Neural cell (in vitro differentiated cells): ENCODE data around the gene CTR9. TPM values are rescaled to one million over a fixed set of nuclear protein-coding genes. Genes with fewer than 3 reads are reported as not detected.

Source experiments
- H2AFZ ChIP-seq: fragments of 200-600, 300-800 bp; sonication (generic), shearing (Covaris generic); 2 replicates; pipeline ENCODE4 v1.6.0; 2014; ENCODE audit warnings: low read depth, mild to moderate bottlenecking, antibody characterized with exemption, low read length, moderate library complexity
- H3F3A ChIP-seq: fragments of 200-600 bp; shearing (Covaris generic); 2 replicates; pipeline ENCODE4 v1.6.1; 2016; ENCODE audit warnings: mild to moderate bottlenecking, moderate library complexity, mixed read lengths, antibody characterized with exemption, low read length; ENCODE audit not compliant: insufficient read depth, poor library complexity, severe bottlenecking
- H3K27ac ChIP-seq: fragments of 200-600, 300-800 bp; sonication (generic), shearing (Covaris generic); 2 replicates; pipeline ENCODE4 v1.5.1; 2014; ENCODE audit warnings: mild to moderate bottlenecking, low read length, moderate library complexity
- H3K27me3 ChIP-seq: fragments of 300-800, 200-600 bp; sonication (generic), shearing (Covaris generic); 2 replicates; pipeline ENCODE4 v1.6.0; 2014; ENCODE audit warnings: mild to moderate bottlenecking, low read depth, low read length, moderate library complexity; ENCODE audit not compliant: insufficient read depth
- H3K36me3 ChIP-seq: fragments of 300-800, 200-600 bp; sonication (generic), shearing (Covaris generic); 2 replicates; pipeline ENCODE4 v1.5.1; 2014; ENCODE audit warnings: mild to moderate bottlenecking, antibody characterized with exemption, low read length, moderate library complexity; ENCODE audit not compliant: insufficient read depth
- H3K4me2 ChIP-seq: fragments of 300-800, 200-600 bp; sonication (generic), shearing (Covaris generic); 2 replicates; pipeline ENCODE4 v1.6.0; 2014; ENCODE audit warnings: mild to moderate bottlenecking, low read length
- H3K4me3 ChIP-seq: fragments of 300-800, 200-600 bp; sonication (generic), shearing (Covaris generic); 2 replicates; pipeline ENCODE4 v1.5.1; 2014; ENCODE audit warnings: mild to moderate bottlenecking, low read length, moderate library complexity
- H3K79me2 ChIP-seq: fragments of 200-600 bp; shearing (Covaris generic); replicated peaks from 2 replicates; pipeline ENCODE4 v1.6.0; 2014; ENCODE audit warnings: mild to moderate bottlenecking, low read length, moderate library complexity; ENCODE audit not compliant: insufficient read depth
- H3K9ac ChIP-seq: fragments of 300-800, 200-600 bp; sonication (generic), shearing (Covaris generic); 2 replicates; pipeline ENCODE4 v1.6.1; 2016; ENCODE audit warnings: mild to moderate bottlenecking, low read length, mixed read lengths
- H3K9me2 ChIP-seq: fragments of 200-600 bp; shearing (Covaris generic); 2 replicates; pipeline ENCODE4 v1.6.1; 2016; ENCODE audit warnings: mild to moderate bottlenecking, low read length, mixed read lengths; ENCODE audit not compliant: insufficient read depth
- H3K9me3 ChIP-seq: fragments of 200-600, 300-800 bp; sonication (generic), shearing (Covaris generic); 2 replicates; pipeline ENCODE4 v1.6.1; 2016; ENCODE audit warnings: mild to moderate bottlenecking, mixed run types, low read length, moderate library complexity, mixed read lengths
- H4K20me1 ChIP-seq: fragments of 200-600 bp; shearing (Covaris generic); 2 replicates; pipeline ENCODE4 v1.6.1; 2016; ENCODE audit warnings: mild to moderate bottlenecking, mixed run types; ENCODE audit not compliant: insufficient read depth
- EP300 ChIP-seq: fragments of 450-650 bp; conservative IDR thresholded peaks from 2 replicates; pipeline ENCODE4 v1.6.1; 2014; ENCODE audit warnings: antibody characterized with exemption, mild to moderate bottlenecking, moderate library complexity; ENCODE audit not compliant: poor library complexity, severe bottlenecking
- EZH2 ChIP-seq: fragments of 200-600, 300-800 bp; shearing (Covaris generic), sonication (generic); IDR thresholded peaks from 2 replicates; pipeline ENCODE4 v1.6.1; 2014; ENCODE audit warnings: antibody characterized with exemption, low read length, borderline replicate concordance, mild to moderate bottlenecking; ENCODE audit not compliant: insufficient read depth, poor library complexity, severe bottlenecking
- MXI1 ChIP-seq: fragments of 450-650 bp; conservative IDR thresholded peaks from 2 replicates; pipeline ENCODE4 v1.6.1; 2014; ENCODE audit warnings: antibody characterized with exemption, mild to moderate bottlenecking; ENCODE audit not compliant: poor library complexity, severe bottlenecking
- POLR2AphosphoS5 ChIP-seq: IDR thresholded peaks from 2 replicates; pipeline ENCODE4 v1.6.1; 2012
- RAD21 ChIP-seq: fragments of 450-650 bp; conservative IDR thresholded peaks from 2 replicates; pipeline ENCODE4 v1.6.1; 2014; ENCODE audit warnings: antibody characterized with exemption, mild to moderate bottlenecking, moderate library complexity
- SMC3 ChIP-seq: fragments of 450-650 bp; conservative IDR thresholded peaks from 2 replicates; pipeline ENCODE4 v1.6.1; 2014; ENCODE audit warnings: antibody characterized with exemption, mild to moderate bottlenecking, moderate library complexity; ENCODE audit not compliant: poor library complexity
- TAF1 ChIP-seq: IDR thresholded peaks from 2 replicates; pipeline ENCODE4 v1.6.1; 2012; ENCODE audit warnings: low read depth
- polyA plus RNA-seq: library from polyadenylated mRNA; depleted of rRNA; stranded (reverse); fragments of >200 nt; gene quantifications from 2 replicates; pipeline ENCODE4 v1.2.3, GENCODE V29; 2014
- TF ChIP-seq, protein P1 (sequence below): IDR thresholded peaks from 2 replicates; pipeline ENCODE4 v1.6.1; 2012; ENCODE audit warnings: borderline replicate concordance
- TF ChIP-seq, protein P2 (sequence below): fragments of 450-650 bp; IDR thresholded peaks from 2 replicates; pipeline ENCODE4 v1.5.1; 2014; ENCODE audit warnings: antibody characterized with exemption, mild to moderate bottlenecking, moderate library complexity; ENCODE audit not compliant: poor library complexity, severe bottlenecking

Gene CTR9
- polyA plus RNA-seq, 1 donor from 2014 or later, result 24.1 TPM

DNA sequence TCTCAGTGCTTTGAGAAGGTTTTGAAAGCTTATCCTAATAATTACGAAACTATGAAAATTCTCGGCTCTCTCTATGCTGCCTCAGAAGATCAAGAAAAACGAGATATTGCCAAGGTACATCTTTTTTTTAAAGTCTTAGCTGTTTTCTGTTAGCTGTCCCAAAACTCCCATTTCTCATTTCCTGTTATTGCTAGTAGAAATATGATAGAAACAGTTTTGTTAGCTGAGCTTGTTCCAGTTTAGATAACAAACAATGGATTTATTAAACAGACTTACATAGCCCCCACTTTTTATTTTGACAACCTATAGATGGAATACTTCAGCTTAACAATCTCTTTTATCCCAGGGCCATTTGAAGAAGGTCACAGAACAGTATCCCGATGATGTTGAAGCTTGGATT, 12.7 kb downstream of the CTR9 start:
- TF ChIP-seq MXI1 (no peak), RAD21 (no peak), TAF1 (no peak), EZH2 (no peak), EP300 (no peak), SMC3 (no peak)
- TF ChIP-seq, protein P1, sequence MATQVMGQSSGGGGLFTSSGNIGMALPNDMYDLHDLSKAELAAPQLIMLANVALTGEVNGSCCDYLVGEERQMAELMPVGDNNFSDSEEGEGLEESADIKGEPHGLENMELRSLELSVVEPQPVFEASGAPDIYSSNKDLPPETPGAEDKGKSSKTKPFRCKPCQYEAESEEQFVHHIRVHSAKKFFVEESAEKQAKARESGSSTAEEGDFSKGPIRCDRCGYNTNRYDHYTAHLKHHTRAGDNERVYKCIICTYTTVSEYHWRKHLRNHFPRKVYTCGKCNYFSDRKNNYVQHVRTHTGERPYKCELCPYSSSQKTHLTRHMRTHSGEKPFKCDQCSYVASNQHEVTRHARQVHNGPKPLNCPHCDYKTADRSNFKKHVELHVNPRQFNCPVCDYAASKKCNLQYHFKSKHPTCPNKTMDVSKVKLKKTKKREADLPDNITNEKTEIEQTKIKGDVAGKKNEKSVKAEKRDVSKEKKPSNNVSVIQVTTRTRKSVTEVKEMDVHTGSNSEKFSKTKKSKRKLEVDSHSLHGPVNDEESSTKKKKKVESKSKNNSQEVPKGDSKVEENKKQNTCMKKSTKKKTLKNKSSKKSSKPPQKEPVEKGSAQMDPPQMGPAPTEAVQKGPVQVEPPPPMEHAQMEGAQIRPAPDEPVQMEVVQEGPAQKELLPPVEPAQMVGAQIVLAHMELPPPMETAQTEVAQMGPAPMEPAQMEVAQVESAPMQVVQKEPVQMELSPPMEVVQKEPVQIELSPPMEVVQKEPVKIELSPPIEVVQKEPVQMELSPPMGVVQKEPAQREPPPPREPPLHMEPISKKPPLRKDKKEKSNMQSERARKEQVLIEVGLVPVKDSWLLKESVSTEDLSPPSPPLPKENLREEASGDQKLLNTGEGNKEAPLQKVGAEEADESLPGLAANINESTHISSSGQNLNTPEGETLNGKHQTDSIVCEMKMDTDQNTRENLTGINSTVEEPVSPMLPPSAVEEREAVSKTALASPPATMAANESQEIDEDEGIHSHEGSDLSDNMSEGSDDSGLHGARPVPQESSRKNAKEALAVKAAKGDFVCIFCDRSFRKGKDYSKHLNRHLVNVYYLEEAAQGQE, result no peak
- TF ChIP-seq, protein P2, sequence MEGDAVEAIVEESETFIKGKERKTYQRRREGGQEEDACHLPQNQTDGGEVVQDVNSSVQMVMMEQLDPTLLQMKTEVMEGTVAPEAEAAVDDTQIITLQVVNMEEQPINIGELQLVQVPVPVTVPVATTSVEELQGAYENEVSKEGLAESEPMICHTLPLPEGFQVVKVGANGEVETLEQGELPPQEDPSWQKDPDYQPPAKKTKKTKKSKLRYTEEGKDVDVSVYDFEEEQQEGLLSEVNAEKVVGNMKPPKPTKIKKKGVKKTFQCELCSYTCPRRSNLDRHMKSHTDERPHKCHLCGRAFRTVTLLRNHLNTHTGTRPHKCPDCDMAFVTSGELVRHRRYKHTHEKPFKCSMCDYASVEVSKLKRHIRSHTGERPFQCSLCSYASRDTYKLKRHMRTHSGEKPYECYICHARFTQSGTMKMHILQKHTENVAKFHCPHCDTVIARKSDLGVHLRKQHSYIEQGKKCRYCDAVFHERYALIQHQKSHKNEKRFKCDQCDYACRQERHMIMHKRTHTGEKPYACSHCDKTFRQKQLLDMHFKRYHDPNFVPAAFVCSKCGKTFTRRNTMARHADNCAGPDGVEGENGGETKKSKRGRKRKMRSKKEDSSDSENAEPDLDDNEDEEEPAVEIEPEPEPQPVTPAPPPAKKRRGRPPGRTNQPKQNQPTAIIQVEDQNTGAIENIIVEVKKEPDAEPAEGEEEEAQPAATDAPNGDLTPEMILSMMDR, result no peak
- no peaks in the 10 kb centered on the region for H4K20me1 ChIP-seq
- no peaks in the 10 kb centered on the region for H3F3A ChIP-seq
- H3K36me3 ChIP-seq, result peaks cover 16% of the 10 kb centered on the region
- no peak overlapping the region for H2AFZ ChIP-seq
- H3K9me3 ChIP-seq, result no peaks in the 10 kb centered on the region
- no peak overlapping the region for H3K4me2 ChIP-seq
- no peak overlapping the region for H3K9ac ChIP-seq
- no peak overlapping the region for H3K27ac ChIP-seq
- H3K27me3 ChIP-seq, result no peaks in the 10 kb centered on the region
- no peaks in the 10 kb centered on the region for H3K9me2 ChIP-seq
- no peaks in the 10 kb centered on the region for H3K79me2 ChIP-seq
- H3K4me3 ChIP-seq, result no peak overlapping the region

DNA sequence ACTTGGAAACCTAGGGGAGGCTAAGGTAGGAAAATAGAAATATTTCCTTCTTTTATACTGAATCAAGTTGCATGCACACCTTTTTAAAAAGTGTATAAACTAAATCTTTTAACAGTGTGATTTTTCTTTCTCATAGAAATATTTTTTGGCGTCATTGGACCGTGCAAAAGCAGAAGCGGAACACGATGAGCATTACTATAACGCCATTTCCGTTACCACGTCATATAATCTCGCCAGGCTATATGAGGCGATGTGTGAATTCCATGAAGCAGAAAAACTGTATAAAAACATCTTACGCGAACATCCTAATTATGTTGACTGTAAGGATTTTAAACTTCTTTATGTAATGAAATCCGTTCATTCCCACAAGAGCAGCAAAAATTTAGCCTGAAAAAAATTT, 13.4 kb downstream of the CTR9 start:
- no peak overlapping the region for H2AFZ ChIP-seq
- no peak overlapping the region for H3K4me2 ChIP-seq
- no peaks in the 10 kb centered on the region for H3K9me3 ChIP-seq
- TF ChIP-seq RAD21 (no peak), EZH2 (no peak), EP300 (no peak), POLR2AphosphoS5 (no peak), TAF1 (no peak)
- TF ChIP-seq, protein P1, result no peak
- H3K27ac ChIP-seq, result no peak overlapping the region
- no peaks in the 10 kb centered on the region for H3K27me3 ChIP-seq
- H4K20me1 ChIP-seq, result no peaks in the 10 kb centered on the region
- no peak overlapping the region for H3K9ac ChIP-seq
- H3K36me3 ChIP-seq, result peaks cover 16% of the 10 kb centered on the region
- no peaks in the 10 kb centered on the region for H3K79me2 ChIP-seq
- H3F3A ChIP-seq, result no peaks in the 10 kb centered on the region
- H3K9me2 ChIP-seq, result no peaks in the 10 kb centered on the region
- no peak overlapping the region for H3K4me3 ChIP-seq
